ENCODE data around the gene CARS2.
"Not testable (repeated sequence)": the region's sequence is repeated elsewhere in the genome, so short reads cannot be mapped to it uniquely, and the experiment has no call there.

CARS2 gene

GRCh38 chr13:110664041-110664440 is 41.9 kb downstream of the CARS2 start:
- H3K27ac Mint-ChIP-seq = no peak overlapping the region
- no peak for TF ChIP-seq CTCF (IDR thresholded peaks at IDR 0.05)
- no peak for DNase-seq
- peaks cover 45% of the 10 kb centered on the region for H3K9me3 Mint-ChIP-seq
- H3K4me1 Mint-ChIP-seq = no peaks in the 10 kb centered on the region
- no peak overlapping the region for H3K4me3 Mint-ChIP-seq
- peaks cover 100% of the 10 kb centered on the region for H3K36me3 Mint-ChIP-seq (ENCODE audit: low read depth)
- peaks cover 3% of the 10 kb centered on the region for H3K27me3 Mint-ChIP-seq (ENCODE audit: low read depth, poor library complexity)

- no peaks in the 10 kb centered on the region for H3K4me1 Mint-ChIP-seq
- H3K27ac Mint-ChIP-seq = no peak overlapping the region
- peaks cover 100% of the 10 kb centered on the region for H3K36me3 Mint-ChIP-seq (ENCODE audit: low read depth)
- H3K9me3 Mint-ChIP-seq = peaks cover 46% of the 10 kb centered on the region
- TF ChIP-seq CTCF (IDR thresholded peaks at IDR 0.05) = no peak
- H3K4me3 Mint-ChIP-seq = no peak overlapping the region
- H3K27me3 Mint-ChIP-seq (ENCODE audit: low read depth, poor library complexity) = peaks cover 3% of the 10 kb centered on the region
- DNase-seq = no peak
These were observed 42.4 kb downstream of the CARS2 start for GRCh38 chr13:110663491-110663890.

GRCh38 chr13:110662777-110663443 is 43.0 kb downstream of the CARS2 start:
- TF ChIP-seq CTCF (IDR thresholded peaks at IDR 0.05) = no peak
- peaks cover 52% of the 10 kb centered on the region for H3K9me3 Mint-ChIP-seq
- H3K36me3 Mint-ChIP-seq (ENCODE audit: low read depth) = peaks cover 100% of the 10 kb centered on the region
- H3K27ac Mint-ChIP-seq = peak overlapping the region; percentile 45
- DNase-seq = no peak
- no peak overlapping the region for H3K4me3 Mint-ChIP-seq
- peaks cover 3% of the 10 kb centered on the region for H3K27me3 Mint-ChIP-seq (ENCODE audit: low read depth, poor library complexity)
- H3K4me1 Mint-ChIP-seq = no peaks in the 10 kb centered on the region

- H3K4me3 Mint-ChIP-seq = no peak overlapping the region
- H3K4me1 Mint-ChIP-seq = no peaks in the 10 kb centered on the region
- peak overlapping the region; percentile 87 for H3K27ac Mint-ChIP-seq
- no peak for DNase-seq
- H3K36me3 Mint-ChIP-seq (ENCODE audit: low read depth) = peaks cover 100% of the 10 kb centered on the region
- H3K9me3 Mint-ChIP-seq = peaks cover 60% of the 10 kb centered on the region
- H3K27me3 Mint-ChIP-seq (ENCODE audit: low read depth, poor library complexity) = peaks cover 3% of the 10 kb centered on the region
- TF ChIP-seq CTCF (IDR thresholded peaks at IDR 0.05) = no peak
These were observed 43.8 kb downstream of the CARS2 start for GRCh38 chr13:110662091-110662490.

GRCh38 chr13:110661256-110661655 is 44.7 kb downstream of the CARS2 start:
- peaks cover 63% of the 10 kb centered on the region for H3K9me3 Mint-ChIP-seq
- no peak for DNase-seq
- no peak overlapping the region for H3K27ac Mint-ChIP-seq
- H3K4me3 Mint-ChIP-seq = no peak overlapping the region
- H3K36me3 Mint-ChIP-seq (ENCODE audit: low read depth) = peaks cover 96% of the 10 kb centered on the region
- no peak for TF ChIP-seq CTCF (IDR thresholded peaks at IDR 0.05)
- H3K27me3 Mint-ChIP-seq (ENCODE audit: low read depth, poor library complexity) = peaks cover 3% of the 10 kb centered on the region
- no peaks in the 10 kb centered on the region for H3K4me1 Mint-ChIP-seq

GRCh38 chr13:110658218-110658911 is 47.6 kb downstream of the CARS2 start:
- H3K9me3 Mint-ChIP-seq = peaks cover 61% of the 10 kb centered on the region
- not testable (repeated sequence) for DNase-seq; H3K4me1 Mint-ChIP-seq; H3K27ac Mint-ChIP-seq; H3K27me3 Mint-ChIP-seq (ENCODE audit: low read depth, poor library complexity); H3K4me3 Mint-ChIP-seq
- peaks cover 90% of the 10 kb centered on the region for H3K36me3 Mint-ChIP-seq (ENCODE audit: low read depth)
